ELF-1 (cell line): Measurements from ENCODE around the gene SAPCD2.
"Not testable (repeated sequence)": the region's sequence is repeated elsewhere in the genome, so short reads cannot be mapped to it uniquely, and the experiment has no call there.

Experiments used
- DNase-seq: peaks from one replicate; pipeline ENCODE4 v3.0.0-alpha.2; 2016; ENCODE audit warnings: low read depth, low spot score

SAPCD2 gene

DNA sequence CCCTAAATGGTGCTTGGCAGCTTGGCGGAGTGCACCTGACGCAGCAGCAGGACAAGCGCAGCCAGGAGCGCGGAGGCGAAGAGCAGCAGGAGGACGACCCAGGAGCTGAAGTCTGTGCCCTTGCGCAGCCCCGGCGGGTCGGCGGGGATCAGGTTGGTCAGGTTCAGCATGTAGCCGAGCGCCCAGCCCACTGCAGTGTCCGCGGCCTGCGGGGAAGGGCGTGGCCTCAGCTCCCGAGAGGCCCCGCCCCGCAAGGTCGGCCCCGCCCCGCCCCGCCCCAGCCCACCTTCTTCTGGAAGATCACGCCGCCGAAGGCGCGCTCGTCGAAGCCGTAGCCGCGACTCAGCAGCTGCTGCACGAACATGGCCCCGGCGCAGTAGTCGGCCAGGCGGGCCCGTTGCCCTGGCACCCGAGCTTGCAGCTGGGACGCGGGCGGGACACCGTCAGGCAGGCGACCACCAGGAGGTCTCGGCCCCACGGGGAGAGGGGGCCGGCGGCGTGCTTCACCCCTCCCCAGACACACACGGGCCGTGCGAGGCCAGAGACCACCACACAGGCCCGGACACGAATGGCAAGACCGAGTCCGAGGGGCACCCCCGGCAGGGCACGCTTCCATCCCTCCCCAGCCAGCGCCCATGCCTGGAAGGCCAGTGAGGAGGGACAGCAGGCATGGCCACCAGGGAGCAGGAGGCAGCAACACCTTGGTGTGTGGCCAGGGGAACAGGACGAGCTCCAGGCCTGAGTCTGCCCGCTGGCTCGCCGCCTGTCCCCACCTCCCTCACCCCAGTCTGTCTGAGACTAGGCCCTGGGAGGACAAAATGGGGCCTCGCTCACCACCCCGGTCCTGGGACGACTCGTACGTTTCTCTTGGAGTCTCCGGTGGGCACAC is 21.5 kb downstream of the SAPCD2 start:
- DNase-seq = peak; percentile 66

DNA sequence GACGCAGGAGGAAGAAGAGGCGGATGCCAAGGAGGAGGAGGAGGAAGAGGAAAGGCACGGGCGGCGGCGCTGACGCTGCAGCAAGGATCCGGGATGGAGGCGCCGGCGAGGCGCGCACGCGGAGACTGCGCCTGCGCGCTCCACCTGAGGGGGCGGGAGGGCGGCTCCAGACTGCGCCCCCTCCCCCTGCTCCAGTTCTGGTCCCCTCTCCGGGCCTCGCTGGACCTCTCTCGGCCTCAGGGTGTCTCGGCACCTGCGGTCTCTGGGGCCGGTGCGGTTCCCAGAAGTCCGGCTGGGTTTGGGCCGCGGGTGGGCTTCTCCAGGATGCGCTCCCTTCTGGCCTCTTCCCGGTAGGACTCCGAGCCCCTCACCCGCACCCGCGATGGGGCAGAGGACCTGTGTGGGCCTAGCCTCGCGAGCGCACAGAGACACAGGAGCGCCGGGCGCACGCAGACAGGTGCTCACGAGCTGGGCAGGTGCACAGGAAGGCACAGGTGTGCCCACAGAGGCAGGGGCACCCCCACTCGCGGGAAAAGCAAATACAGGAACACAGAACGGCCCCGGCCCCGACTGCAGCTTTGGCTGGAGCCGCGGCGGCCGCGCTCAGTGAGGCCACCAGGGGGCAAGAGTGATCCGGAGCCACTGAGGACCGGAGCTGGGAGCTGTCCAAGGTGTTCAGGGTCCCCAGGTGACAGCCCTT is 24.1 kb downstream of the SAPCD2 start, which contains the start of gene NPDC1:
Gene NPDC1, minus strand, starts transcription at position 90 of the 700 bp plus-strand sequence. CDS start 188 bp downstream, outside the sequence.
- peak; percentile 93 for DNase-seq

DNA sequence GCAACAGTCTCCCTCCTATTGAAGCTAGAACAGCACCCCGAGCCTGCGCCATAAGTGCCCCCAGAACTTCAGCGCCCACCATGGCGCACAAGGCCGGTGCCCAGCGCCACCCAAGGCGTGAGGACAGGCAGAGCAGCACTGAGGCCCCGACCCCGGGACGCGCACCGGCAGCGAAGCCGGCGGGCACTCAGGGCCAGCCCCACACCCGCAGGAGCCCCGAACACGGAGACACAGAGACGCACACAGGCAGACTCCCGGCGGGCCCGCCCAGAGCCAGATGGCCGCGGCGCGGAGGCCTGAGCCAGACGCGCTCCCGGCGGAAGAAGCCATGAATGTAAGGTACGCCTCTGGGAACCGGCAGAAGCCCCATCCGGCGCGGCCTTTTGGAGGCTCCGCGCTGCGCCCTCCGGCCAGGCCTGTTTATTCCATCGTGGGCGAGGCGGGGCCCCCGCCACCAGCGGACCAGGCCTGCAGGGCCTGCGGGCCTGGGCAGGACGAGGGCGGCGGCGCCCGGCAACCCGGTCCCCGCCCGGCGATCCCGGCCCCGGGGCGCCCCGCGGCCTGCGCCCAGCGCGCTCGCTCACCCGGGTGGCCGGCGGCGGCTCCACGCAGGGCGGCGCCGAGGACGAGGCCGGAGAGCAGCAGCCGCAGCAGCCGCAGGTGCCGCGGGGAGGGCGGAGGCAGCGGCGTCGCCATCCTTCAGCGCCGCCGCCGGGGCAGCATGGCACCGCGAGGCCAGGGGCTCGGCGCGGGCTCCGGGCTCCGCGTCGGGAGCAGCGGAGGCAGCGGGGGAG is 24.9 kb downstream of the SAPCD2 start:
- DNase-seq = peak; percentile 31

DNA sequence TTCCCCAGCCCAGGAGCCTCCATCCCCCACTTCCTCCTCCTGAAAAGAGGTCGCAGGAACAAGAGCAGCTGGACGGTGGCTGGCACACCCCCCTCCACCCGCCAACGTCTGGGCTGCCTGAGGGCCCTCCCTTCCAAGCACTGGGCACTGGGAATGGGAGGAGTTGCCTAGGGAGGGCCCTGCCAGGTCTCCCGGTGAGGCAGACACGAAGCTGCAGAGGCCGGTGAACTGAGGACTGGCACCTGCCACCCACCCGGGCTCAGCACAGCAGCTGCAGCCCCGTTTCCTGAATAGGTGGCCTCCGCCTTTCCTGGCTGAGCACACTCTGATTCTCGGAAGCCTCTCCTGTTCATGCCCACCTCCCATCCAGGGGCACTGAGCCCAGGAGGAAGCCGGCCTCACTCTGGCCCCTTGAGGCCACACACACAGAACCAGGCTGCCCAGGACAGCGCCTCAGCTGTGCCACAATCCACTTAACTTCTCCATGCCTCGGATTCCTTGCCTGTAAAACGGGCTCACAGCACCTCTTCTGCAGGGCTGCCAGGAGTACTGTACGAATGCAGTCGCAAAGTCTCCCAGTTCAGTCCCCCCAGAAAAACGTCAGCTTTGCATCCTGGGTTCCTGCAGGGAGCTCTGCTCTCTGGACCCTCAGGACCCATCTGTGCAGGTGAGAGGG is 25.7 kb downstream of the SAPCD2 start:
- DNase-seq = no peak

DNA sequence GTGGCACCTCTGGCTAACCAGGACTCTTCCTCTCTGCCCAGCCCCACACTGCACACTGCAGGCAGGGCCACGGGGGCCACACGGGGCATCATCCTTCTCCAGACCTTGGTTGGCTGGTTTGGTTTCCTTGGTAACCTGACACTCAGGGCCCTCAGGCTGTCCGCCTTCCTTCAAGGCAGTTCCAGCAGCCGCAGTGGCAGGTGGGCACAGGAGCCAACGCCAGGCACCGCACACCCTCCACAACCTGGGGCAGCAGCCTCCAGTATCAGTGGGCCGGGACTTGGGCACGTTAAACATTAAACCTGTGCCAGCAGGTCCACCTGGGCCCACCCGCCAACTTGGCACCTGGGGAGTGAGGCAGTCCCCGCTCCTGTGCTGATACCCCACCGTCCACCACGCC is 26.3 kb downstream of the SAPCD2 start:
- no peak for DNase-seq

DNA sequence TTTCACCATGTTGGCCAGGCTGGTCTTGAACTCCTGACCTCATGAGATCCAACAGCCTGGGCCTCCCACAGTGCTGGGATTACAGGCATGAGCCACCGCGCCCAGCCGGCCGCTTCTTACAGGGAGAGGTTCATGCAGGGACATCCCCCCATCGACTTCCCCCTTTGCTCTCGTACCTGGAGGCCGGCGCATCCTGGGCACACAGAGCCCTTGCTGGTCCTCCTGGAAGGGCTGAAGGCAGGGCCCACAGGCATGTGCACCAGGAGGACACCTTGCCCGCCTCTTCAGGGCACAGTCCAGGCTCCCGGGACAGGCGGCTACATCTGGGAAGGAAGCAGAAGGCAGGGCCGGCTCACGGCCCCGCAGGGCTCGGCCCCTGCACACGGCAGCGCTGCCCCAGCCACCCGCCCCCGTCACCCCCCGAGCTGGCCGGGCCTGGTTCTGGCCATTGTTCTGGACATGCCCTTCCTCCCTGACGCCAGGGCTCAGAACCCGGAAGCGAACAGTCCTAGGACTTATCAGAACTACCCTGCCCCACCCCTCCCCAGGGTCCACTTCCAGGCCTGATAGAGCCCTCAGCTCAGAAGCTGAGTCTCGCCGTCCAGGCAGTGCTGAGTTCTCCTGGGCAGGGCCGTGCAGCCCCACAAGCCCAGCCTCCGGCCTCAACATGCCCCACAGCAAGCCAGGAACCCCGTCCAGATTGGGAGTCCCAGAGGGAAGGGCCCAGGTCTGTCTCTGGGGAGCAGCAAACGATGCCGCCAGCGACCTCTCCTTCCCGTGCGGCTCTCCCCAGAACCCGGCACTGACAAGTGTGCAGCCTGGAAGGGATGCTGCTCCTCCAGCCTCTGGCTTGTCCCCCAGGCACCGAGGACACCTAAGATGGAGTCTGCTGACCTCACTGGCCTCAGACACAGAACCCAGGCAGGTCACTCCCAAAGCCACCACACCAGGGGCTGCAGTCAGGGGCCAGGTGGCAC is 27.3 kb downstream of the SAPCD2 start:
- no peak for DNase-seq

DNA sequence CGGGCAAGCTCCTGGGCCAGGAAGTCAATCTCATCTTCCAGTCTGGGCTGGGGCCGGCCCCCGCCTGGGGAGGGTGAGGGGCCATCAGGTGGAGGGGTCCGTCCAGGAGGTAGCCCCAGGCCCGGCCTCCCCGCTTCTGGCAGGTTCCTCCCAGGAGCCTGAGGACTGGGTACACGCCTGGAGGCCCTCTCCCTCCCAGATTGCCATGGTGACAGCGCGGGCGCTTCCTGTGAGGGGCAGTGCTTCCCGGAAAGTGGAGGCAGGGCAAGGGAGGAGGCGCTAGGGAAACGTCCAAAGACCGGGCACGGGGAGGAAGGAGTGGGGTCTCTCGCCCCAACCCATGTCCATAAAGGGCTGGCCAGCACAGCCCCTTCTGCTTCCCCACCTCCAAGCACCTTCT is 29.2 kb downstream of the SAPCD2 start:
- DNase-seq = no peak

DNA sequence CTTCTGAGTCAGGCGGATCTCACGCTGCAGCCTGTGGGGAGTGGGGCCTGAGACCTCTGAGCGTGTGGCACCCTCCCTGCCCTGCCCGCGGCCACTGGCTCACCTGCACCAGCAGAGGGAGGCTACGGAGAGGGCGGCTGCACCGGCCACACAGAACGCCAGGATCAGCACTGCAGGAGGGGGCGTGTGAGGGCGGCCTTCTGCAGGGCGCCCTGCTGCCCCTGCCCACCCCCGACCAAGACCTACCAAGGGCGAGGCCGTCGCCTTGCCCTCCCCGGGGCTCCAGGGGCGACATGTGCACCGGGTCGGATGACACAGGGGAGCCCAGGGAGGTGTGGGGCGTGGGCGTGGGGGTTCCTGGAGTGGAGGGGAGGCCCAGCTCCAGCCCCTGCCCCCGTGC is 29.8 kb downstream of the SAPCD2 start:
- no peak for DNase-seq

DNA sequence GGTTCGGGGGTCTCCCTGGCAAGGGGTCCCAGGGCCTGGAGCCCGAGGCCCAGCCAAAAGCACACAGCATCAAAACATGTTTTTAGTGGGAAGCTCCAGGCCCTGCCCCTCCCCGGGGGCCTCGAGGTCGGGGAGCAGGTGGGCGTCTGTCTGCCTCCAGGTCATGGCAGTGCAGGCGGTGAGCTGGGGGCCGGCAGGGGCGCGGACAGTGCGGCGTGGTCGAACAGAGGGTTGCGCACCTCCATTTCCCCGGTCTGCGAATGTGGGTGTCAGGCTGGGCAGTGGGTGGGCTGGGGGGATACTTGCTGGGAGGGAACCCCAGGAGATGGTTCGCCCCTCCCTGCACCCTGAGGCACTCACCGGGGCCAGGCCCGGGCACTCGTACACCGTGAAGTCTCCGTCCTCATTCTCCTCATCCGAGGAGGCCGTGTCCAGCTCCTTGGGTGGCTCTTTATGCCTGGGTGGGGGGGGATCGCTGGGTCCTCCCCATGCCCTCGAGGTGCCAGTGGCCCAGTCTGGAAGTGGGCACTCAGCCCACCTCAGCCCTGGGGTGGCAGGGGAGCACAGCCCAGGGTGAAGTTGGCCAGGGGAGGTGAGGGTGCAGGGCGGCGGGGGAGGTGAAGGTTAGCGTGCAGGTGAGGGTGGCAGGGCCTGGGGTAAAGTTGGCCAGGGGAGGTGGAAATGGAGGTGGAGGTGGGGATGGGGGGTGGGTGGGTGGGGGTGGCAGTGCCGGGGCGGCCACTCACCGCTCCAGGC is 30.6 kb downstream of the SAPCD2 start:
- DNase-seq = no peak

DNA sequence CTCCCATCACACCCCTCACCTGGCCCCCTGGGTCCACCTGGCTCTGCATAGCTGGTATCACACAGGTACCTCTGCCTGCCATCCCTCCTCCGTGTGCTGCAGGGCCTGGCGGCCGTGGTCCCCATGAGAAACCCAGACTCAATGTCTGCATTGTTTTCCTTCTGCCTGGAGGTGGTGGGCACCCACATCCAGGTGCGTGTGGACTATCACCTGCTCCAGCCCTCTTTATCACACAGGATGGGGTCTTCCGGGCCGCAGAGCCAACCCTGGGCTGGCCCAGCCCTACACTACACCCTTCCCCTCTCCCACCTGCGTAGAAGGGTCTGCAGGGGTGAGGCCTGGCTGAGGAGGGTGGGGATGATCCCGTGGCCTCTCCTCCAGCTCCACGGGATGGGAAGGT is 31.4 kb downstream of the SAPCD2 start:
- no peak for DNase-seq

DNA sequence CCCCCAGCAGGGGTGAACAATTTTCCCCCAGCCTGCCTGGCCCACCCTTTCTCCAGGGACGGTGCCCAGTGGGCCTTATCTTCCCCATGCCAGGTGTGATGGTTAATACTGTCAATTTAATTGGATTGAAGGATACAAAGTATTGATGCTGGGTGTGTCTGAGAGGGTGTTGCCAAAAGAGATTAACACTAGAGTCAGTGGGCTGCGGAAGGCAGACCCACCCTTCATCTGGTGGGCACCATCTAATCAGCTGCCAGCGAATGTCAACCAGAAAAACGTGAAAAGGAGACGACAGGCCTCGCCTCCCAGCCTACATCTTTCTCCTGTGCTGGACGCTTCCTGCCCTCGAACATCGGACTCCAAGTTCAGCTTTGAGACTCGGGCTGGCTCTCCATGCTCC is 32.9 kb downstream of the SAPCD2 start:
- DNase-seq = no peak

DNA sequence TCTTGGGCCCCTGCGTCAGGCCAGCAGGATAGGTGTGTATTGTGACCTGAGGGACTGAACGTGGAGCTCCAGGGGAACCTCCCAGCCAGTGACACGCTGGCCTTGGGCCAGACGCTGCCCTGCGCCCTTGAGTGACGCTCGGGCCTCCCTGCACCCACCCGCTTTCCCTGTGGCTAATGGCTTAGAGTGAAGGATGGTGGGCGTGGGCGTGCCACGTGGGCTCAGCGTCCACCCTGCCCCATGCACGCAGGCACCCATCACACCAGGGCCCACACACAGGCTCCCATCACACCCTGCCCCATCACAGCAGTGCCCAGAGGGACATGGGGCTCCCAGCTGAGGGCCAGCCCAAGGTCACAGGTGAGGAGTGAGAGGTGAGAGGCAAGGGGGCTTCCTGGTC is 33.3 kb downstream of the SAPCD2 start:
- no peak for DNase-seq

DNA sequence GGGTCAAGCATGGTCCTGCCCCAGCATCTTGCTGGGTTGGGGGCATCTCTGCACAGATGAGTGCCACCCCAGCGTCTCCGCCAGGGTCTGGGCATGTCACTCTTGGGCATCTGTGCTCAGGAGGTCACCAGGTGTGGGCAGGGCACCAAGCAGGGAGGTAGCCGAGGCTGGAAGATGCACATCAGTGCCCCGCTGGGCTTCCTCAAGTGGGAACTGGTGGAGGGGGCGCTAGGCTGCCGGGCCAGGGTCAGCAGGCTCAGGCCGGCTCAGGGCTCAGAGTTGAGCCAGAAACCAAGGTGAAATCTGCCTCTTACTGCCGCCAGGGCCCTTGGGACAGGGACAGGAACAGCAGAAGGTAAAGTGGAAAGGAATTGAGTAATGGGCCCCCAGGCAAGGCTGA is 34.4 kb downstream of the SAPCD2 start:
- DNase-seq = no peak

DNA sequence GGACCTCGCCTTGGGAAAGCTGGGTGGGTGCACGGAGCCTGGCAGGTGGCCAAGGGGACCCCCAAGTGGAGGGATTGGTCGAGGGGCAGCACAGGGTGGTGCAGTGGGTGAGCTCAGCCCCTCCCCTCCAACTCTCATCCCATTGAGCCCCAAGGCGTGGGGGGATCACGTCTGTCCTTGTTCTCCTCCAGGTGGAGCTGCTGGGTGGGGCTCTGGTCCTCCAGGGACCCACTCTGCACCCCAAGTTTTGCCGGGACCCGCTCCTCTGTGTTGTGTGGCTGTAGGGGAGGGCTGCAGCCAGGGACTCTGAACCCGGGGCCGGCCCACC is 34.9 kb downstream of the SAPCD2 start:
- no peak for DNase-seq

DNA sequence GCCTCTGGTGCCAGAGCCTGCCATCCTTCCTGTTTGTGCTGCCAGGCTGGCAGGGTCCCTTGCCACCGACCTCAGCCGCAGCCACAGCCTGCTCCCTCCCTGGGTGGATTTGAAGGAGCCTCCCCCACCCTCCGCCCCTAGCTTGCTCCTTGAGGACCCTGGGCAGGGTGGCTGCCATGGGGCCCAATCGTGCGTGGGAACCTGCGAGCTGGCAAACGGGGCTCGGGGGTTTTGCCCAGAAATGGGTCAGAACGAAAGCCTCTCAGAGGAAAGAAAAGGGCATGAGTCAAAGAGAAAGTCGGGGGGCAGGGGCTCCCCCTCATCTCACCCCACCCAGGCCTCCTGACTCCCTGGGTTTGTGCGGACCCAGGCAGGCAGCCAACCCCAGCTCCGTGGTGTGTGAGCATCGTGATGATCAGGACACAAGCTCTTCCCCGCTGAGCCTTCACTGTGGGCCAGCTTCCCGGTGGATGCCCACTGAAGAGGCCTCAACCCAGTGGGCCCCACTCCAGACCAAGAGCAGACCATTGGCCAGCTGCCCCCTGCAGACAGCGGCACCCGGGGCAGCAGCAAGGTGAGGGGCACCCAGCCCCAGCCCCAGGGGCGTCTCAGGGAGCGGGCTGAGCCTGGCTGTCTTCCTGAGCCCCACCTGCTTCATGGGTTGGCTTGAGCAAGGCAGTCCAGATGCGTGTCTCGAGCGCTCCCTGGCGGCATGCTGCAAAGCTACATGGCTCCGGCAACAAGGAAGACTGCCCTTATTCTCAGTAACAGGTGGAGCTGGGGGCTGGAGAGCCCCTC is 35.4 kb downstream of the SAPCD2 start:
- peak; percentile 88 for DNase-seq

DNA sequence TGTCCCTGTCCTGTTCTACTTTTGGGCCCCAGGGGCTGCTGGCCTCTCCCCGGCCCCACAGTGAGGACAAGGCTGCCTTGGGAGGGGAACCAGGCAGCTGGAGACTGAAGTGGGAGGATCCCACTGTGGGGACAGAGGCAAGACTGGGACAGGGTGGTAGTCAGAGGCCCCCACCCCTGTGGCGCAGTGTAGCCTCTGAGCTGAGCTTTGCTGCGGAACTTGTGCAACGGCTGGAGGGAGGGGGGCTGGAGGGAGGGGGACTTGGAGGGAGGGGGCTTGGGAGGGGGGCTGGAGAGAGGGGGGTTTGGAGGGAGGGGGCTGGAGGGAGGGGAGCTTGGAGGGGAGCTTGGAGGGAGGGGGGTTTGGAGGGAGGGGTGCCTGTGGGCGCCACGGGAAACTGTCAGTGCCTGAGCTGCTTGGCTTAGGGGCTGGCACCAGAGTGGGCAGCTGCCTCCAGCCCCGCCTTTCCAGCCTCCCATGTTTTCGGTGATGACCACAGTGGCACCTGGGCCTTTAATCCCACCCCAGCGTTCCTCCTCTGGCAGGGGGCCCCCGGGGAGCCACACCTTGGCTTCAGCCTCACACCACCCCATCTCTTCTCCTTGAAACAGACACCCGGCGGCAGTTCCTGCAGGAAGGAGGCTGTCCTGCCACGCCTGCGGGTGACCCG is 36.2 kb downstream of the SAPCD2 start:
- DNase-seq = no peak

DNA sequence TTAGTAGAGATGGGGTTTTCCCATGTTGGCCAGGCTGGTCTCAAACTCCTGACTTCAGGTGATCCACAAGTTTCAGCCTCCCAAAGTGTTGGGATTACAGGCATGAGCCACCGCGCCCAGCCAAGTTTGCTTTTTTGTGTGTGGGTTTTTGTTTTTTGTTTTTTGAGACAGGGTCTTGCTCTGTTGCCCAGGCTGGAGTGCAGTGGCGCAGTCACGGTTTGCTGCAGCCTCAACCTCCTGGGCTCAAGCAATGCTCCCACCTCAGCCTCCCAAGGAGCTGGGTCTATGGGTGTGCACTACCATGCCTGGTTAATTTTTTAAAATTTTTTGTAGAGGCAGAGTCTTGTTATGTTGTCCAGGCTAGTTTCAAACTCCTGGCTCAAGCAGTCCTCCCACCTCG is 36.9 kb downstream of the SAPCD2 start:
- not testable (repeated sequence) for DNase-seq

DNA sequence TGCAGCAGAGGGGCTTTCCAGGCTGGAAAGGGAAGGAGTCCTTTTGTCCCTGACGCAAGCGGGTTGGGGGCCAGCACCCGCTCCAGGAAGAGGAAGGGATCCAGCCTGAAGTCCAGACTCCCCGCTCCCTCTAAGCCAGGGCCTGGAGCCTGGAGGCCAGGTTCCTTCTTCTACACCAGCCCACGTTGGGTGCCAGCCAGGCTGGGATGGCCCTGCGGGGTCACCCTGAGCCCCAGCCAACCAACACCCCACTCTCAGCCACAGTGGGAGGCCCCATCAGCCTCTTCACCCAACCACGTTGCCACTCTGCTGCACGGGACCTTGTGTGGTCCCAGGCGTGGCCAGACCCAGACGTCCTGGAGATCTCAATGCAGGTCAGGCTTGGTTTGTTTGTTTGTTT is 37.5 kb downstream of the SAPCD2 start:
- DNase-seq = no peak
